ENCODE measurements around the gene ADAM12. TPM values are rescaled to one million over a fixed set of nuclear protein-coding genes. Genes with fewer than 3 reads are reported as not detected.

The ADAM12 gene
- total RNA-seq, 1 donor from 2014 or later: 41.7 TPM

- no peak for DNase-seq (ENCODE audit: extremely low spot score, unreplicated experiment)
- no peaks in the 10 kb centered on the region for H3K27me3 Mint-ChIP-seq (ENCODE audit: unreplicated experiment)
- H3K4me1 Mint-ChIP-seq (ENCODE audit: unreplicated experiment): peaks cover 19% of the 10 kb centered on the region
- no peak for TF ChIP-seq CTCF (IDR thresholded peaks at IDR 0.05)
- H3K36me3 Mint-ChIP-seq (ENCODE audit: unreplicated experiment): no peaks in the 10 kb centered on the region
- H3K27ac Mint-ChIP-seq (ENCODE audit: unreplicated experiment): peak overlapping the region; percentile 66
- no peaks in the 10 kb centered on the region for H3K9me3 Mint-ChIP-seq (ENCODE audit: unreplicated experiment)
- no peak overlapping the region for H3K4me3 Mint-ChIP-seq (ENCODE audit: unreplicated experiment)
These were observed 157.7 kb downstream of the ADAM12 start for GRCh38 chr10:126230587-126230986.

DNA sequence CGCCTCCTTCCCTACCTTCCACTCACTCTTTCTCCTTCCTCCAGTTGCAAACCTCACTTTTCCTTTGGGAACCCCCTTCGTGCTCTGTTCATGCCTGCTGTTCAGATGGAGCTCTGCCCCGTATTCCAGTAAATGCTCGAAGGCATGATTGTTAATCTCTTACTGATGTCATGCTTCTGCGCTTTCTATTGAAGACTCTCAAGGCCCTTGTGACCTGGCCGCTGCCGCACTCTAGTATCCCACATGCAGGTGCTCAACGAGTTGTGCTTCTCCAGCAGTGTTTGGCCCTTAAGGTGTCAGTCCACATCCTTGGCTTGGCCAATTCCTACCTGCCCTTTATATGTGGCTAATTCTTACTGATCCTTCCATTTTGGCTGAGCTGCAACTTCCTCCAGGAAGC is 158.6 kb downstream of the ADAM12 start:
- Mint-ChIP-seq H3K4me3 (ENCODE audit: unreplicated experiment) (no peak overlapping the region), H3K27me3 (ENCODE audit: unreplicated experiment) (no peaks in the 10 kb centered on the region), H3K9me3 (ENCODE audit: unreplicated experiment) (no peaks in the 10 kb centered on the region), H3K27ac (ENCODE audit: unreplicated experiment) (peak overlapping the region; percentile 20), H3K4me1 (ENCODE audit: unreplicated experiment) (peaks cover 19% of the 10 kb centered on the region), H3K36me3 (ENCODE audit: unreplicated experiment) (no peaks in the 10 kb centered on the region)
- no peak for DNase-seq (ENCODE audit: extremely low spot score, unreplicated experiment)
- TF ChIP-seq CTCF (IDR thresholded peaks at IDR 0.05): no peak

DNA sequence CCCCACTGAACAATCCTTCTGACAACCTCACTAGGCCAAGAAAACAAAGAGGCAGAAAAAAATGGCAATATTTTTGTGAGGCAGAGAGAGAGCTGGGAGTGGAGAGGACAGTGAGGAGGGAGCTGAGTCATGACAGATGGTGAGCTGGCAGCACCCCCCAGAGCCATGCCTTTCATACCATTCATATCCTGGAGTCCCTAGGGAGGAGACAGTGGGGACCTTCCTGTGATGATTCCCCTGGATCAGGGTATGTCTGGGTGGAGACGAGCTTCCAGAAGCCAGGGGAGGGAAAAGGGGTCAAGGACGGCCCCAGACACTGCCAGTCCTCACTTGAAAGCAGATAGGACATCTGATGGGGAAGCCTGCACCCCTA is 160.5 kb downstream of the ADAM12 start:
- no peak for TF ChIP-seq CTCF (IDR thresholded peaks at IDR 0.05)
- DNase-seq (ENCODE audit: extremely low spot score, unreplicated experiment): no peak
- Mint-ChIP-seq H3K4me1 (ENCODE audit: unreplicated experiment) (peaks cover 28% of the 10 kb centered on the region), H3K27ac (ENCODE audit: unreplicated experiment) (no peak overlapping the region), H3K36me3 (ENCODE audit: unreplicated experiment) (no peaks in the 10 kb centered on the region), H3K9me3 (ENCODE audit: unreplicated experiment) (no peaks in the 10 kb centered on the region), H3K4me3 (ENCODE audit: unreplicated experiment) (no peak overlapping the region), H3K27me3 (ENCODE audit: unreplicated experiment) (no peaks in the 10 kb centered on the region)

- H3K36me3 Mint-ChIP-seq (ENCODE audit: unreplicated experiment): no peaks in the 10 kb centered on the region
- H3K27me3 Mint-ChIP-seq (ENCODE audit: unreplicated experiment): no peaks in the 10 kb centered on the region
- no peak overlapping the region for H3K4me3 Mint-ChIP-seq (ENCODE audit: unreplicated experiment)
- no peaks in the 10 kb centered on the region for H3K9me3 Mint-ChIP-seq (ENCODE audit: unreplicated experiment)
- peaks cover 31% of the 10 kb centered on the region for H3K4me1 Mint-ChIP-seq (ENCODE audit: unreplicated experiment)
- DNase-seq (ENCODE audit: extremely low spot score, unreplicated experiment): no peak
- H3K27ac Mint-ChIP-seq (ENCODE audit: unreplicated experiment): no peak overlapping the region
- TF ChIP-seq CTCF (IDR thresholded peaks at IDR 0.05): no peak
These were observed 161.1 kb downstream of the ADAM12 start for GRCh38 chr10:126226988-126227761.

GRCh38 chr10:126226205-126226604 is 162.1 kb downstream of the ADAM12 start:
- no peak for DNase-seq (ENCODE audit: extremely low spot score, unreplicated experiment)
- Mint-ChIP-seq H3K27ac (ENCODE audit: unreplicated experiment) (no peak overlapping the region), H3K4me1 (ENCODE audit: unreplicated experiment) (peaks cover 31% of the 10 kb centered on the region), H3K4me3 (ENCODE audit: unreplicated experiment) (no peak overlapping the region), H3K9me3 (ENCODE audit: unreplicated experiment) (no peaks in the 10 kb centered on the region), H3K36me3 (ENCODE audit: unreplicated experiment) (no peaks in the 10 kb centered on the region), H3K27me3 (ENCODE audit: unreplicated experiment) (no peaks in the 10 kb centered on the region)
- TF ChIP-seq CTCF (IDR thresholded peaks at IDR 0.05): no peak

Measured in osteocyte (in vitro differentiated cells).